CD4-positive, alpha-beta T cell treated with Interleukin-10 for 1 hour (primary cell): ENCODE measurements around the gene RPH3AL.
"Not testable (repeated sequence)": the region's sequence is repeated elsewhere in the genome, so short reads cannot be mapped to it uniquely, and the experiment has no call there.

Experiments
- DNase-seq: peaks from one replicate; pipeline ENCODE4 v3.0.0-alpha.2; 2020

RPH3AL gene

GRCh38 chr17:234994-235830 lies 117.4 kb downstream of the RPH3AL start:
- DNase-seq = not testable (repeated sequence)

GRCh38 chr17:234163-234993 lies 118.2 kb downstream of the RPH3AL start:
- not testable (repeated sequence) for DNase-seq

GRCh38 chr17:233473-233941 lies 119.1 kb downstream of the RPH3AL start:
- DNase-seq = peak; percentile 9

GRCh38 chr17:231966-232807 lies 120.4 kb downstream of the RPH3AL start:
- DNase-seq = no peak

GRCh38 chr17:231191-231965 lies 121.2 kb downstream of the RPH3AL start:
- DNase-seq = no peak

- no peak for DNase-seq
Measured at GRCh38 chr17:230395-230770, 122.2 kb downstream of the RPH3AL start.

GRCh38 chr17:229709-230394 lies 122.8 kb downstream of the RPH3AL start:
- no peak for DNase-seq

GRCh38 chr17:228951-229708 lies 123.5 kb downstream of the RPH3AL start:
- no peak for DNase-seq

- DNase-seq = no peak
Measured at GRCh38 chr17:227946-228615, 124.5 kb downstream of the RPH3AL start.

- DNase-seq = no peak
Measured at GRCh38 chr17:227078-227945, 125.3 kb downstream of the RPH3AL start.

GRCh38 chr17:226108-227077 lies 126.2 kb downstream of the RPH3AL start:
- DNase-seq = no peak

GRCh38 chr17:225551-225950 lies 127.1 kb downstream of the RPH3AL start:
- DNase-seq = no peak

GRCh38 chr17:224576-224975 lies 128.0 kb downstream of the RPH3AL start:
- DNase-seq = not testable (repeated sequence)

- DNase-seq = no peak
Measured at GRCh38 chr17:223723-224471, 128.7 kb downstream of the RPH3AL start.

GRCh38 chr17:222172-222571 lies 130.4 kb downstream of the RPH3AL start:
- no peak for DNase-seq

- DNase-seq = no peak
Measured at GRCh38 chr17:219696-220095, 132.9 kb downstream of the RPH3AL start.
